Lower lobe of right lung (tissue), 2 donors: Measurements from ENCODE around the gene CDKAL1. TPM values are rescaled to one million over a fixed set of nuclear protein-coding genes. Genes with fewer than 3 reads are reported as not detected.

Source experiments
- ATAC-seq, 2 donors: fragments of 200-7000 bp; cut with Tn5 transposase; one replicate each; pipeline ENCODE4 v1.9.1; 2020 to 2022; ENCODE audit warnings: mild to moderate bottlenecking in 2 of 2, moderate library complexity in 2 of 2
- DNase-seq: peaks from one replicate; pipeline ENCODE4 v3.0.0-alpha.2; 2020
- H3K27ac ChIP-seq: fragments of 200-600 bp; one replicate; pipeline ENCODE4 v1.8.0; 2022
- H3K27me3 ChIP-seq: fragments of 200-600 bp; one replicate; pipeline ENCODE4 v1.8.0; 2022; ENCODE audit warnings: low read depth
- H3K36me3 ChIP-seq: fragments of 200-600 bp; one replicate; pipeline ENCODE4 v1.8.0; 2022; ENCODE audit warnings: mild to moderate bottlenecking
- H3K4me1 ChIP-seq: fragments of 200-600 bp; one replicate; pipeline ENCODE4 v1.8.0; 2022
- H3K4me3 ChIP-seq: fragments of 200-600 bp; one replicate; pipeline ENCODE4 v1.8.0; 2022; ENCODE audit warnings: mild to moderate bottlenecking
- H3K9me3 ChIP-seq: fragments of 200-600 bp; one replicate; pipeline ENCODE4 v1.8.0; 2022
- intact Hi-C: fragments of 100-400 bp; cut with DNase I; formaldehyde crosslinking; loops from one replicate; pipeline ENCODE4 v1.11.0; 2022
- total RNA-seq: library from RNA; stranded (reverse); fragmentation: NEBNext Ultra II Directional; extraction: Animal tissue kit (Norgen Biotek cat#: 25700); gene quantifications from one replicate; pipeline ENCODE4 v1.2.1, GENCODE V29; 2021
- TF ChIP-seq, protein P1 (sequence below): fragments of 200-600 bp; IDR thresholded peaks from one replicate; pipeline ENCODE4 v1.8.0; 2022; ENCODE audit warnings: antibody characterized with exemption, mild to moderate bottlenecking
- donor health status: DM: no; HTN: yes; CAD: no; lungs with severe emphysema.

CDKAL1 gene
- total RNA-seq, 1 donor from 2014 or later, result 16.0 TPM

DNA sequence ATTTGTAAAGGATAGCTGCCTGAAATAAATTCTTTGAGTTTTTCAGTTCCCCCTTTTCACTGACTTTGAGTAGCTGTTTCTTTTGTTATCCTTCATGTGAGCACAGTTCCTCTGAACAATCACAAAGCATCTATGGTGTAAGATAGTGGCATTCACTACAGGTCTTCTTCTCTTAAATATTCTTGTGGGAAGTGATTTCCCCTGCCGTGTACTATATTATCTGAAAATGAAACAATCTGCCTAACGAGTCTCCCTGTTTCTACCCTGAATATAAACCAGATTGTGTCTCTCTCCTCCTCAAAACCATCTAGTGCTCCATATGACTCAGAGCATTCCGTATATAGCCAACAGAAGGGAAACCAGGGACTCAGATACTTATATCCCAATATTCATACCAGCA is 679.2 kb downstream of the CDKAL1 start:
- Histone ChIP-seq H3K27me3 (no peaks in the 10 kb centered on the region), H3K27ac (no peak overlapping the region), H3K9me3 (no peaks in the 10 kb centered on the region), H3K4me1 (no peaks in the 10 kb centered on the region), H3K36me3 (no peaks in the 10 kb centered on the region), H3K4me3 (no peak overlapping the region)
- DNase-seq (no peak), ATAC-seq (no peak)
- TF ChIP-seq, protein P1, sequence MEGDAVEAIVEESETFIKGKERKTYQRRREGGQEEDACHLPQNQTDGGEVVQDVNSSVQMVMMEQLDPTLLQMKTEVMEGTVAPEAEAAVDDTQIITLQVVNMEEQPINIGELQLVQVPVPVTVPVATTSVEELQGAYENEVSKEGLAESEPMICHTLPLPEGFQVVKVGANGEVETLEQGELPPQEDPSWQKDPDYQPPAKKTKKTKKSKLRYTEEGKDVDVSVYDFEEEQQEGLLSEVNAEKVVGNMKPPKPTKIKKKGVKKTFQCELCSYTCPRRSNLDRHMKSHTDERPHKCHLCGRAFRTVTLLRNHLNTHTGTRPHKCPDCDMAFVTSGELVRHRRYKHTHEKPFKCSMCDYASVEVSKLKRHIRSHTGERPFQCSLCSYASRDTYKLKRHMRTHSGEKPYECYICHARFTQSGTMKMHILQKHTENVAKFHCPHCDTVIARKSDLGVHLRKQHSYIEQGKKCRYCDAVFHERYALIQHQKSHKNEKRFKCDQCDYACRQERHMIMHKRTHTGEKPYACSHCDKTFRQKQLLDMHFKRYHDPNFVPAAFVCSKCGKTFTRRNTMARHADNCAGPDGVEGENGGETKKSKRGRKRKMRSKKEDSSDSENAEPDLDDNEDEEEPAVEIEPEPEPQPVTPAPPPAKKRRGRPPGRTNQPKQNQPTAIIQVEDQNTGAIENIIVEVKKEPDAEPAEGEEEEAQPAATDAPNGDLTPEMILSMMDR, result no peak
- intact Hi-C loops, result no loop called here

DNA sequence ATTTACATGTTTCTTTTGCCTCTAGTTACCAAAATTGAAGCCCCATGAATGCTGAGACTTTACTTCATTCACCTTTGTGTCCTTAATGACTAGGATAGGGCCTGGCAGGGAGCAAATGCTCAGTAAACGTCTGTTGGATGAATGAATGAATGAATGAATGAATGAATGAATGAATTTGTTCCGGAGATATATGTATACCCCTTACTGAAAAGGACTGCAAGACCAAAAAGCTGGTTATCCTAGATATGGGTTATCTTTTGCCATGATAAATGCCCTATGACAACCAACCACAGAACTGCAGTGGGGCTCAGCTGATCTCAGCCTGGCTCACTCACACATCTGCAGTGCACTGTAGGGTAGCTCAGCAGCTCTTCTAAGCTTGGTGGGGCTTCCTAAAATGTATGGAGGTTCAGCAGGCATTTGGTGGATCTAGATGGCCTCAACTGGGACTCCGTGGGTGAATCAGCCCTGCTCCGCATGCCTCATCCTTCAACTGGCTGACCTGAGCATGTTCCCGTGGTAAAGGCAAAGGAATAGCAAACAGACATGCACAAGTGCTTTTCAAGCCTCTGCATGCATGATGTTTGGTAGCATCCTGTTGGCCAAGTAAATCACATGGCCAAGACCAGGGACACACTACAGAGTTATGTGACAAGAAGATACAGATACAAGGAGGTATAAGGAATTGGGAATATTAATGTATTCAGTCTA is 680.6 kb downstream of the CDKAL1 start:
- Histone ChIP-seq H3K4me1 (no peaks in the 10 kb centered on the region), H3K27me3 (no peaks in the 10 kb centered on the region), H3K27ac (no peak overlapping the region), H3K4me3 (no peak overlapping the region), H3K36me3 (no peaks in the 10 kb centered on the region), H3K9me3 (no peaks in the 10 kb centered on the region)
- no peak for ATAC-seq
- DNase-seq, result no peak
- TF ChIP-seq, protein P1, result no peak
- intact Hi-C loops, result no loop called here

DNA sequence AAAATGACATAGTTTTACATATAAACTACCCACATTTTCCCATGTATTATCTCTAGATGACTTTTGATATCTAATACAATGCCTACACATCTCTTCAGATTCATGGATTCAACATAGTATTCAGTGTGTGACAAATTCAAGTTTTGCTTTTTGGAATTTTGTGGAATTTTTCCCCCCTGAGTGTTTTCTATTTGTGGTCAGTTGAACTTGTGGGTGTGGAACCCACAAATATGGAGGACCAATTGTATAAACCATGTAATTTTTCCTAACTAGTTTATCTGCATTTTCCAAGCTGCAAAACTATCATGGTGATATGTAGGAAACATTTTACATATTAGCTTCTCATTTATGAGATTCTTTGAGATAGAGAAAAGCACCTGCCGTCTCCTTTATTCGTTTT is 685.0 kb downstream of the CDKAL1 start:
- Histone ChIP-seq H3K4me1 (no peaks in the 10 kb centered on the region), H3K27ac (no peak overlapping the region), H3K27me3 (no peaks in the 10 kb centered on the region), H3K36me3 (no peaks in the 10 kb centered on the region), H3K9me3 (no peaks in the 10 kb centered on the region), H3K4me3 (no peak overlapping the region)
- ATAC-seq, result no peak
- no peak for DNase-seq
- intact Hi-C loops, result no loop called here
- TF ChIP-seq, protein P1, result no peak

DNA sequence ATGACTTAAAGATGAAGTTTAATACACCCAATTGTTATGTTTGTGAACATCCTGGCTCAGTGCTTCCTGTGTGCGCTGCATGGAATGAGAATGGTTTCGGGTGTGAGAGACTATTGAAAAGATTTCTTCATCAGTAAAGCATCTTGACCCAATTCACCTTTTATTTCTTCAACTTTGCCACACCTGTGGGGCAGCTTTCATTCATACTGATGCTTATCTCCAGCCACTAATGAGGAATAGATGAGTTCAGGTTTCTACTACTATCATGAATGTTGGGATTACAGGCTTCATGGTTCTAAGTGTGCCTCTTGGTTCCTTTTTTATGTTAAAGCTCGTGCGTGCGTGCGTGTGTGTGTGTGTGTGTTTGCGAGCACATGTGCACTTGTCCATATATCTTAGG is 685.6 kb downstream of the CDKAL1 start:
- no peaks in the 10 kb centered on the region for H3K27me3 ChIP-seq
- H3K4me3 ChIP-seq, result no peak overlapping the region
- no peak for ATAC-seq
- H3K9me3 ChIP-seq, result no peaks in the 10 kb centered on the region
- no peaks in the 10 kb centered on the region for H3K36me3 ChIP-seq
- H3K4me1 ChIP-seq, result no peaks in the 10 kb centered on the region
- no peak overlapping the region for H3K27ac ChIP-seq
- intact Hi-C loops, result no loop called here
- DNase-seq, result no peak
- TF ChIP-seq, protein P1, result no peak

DNA sequence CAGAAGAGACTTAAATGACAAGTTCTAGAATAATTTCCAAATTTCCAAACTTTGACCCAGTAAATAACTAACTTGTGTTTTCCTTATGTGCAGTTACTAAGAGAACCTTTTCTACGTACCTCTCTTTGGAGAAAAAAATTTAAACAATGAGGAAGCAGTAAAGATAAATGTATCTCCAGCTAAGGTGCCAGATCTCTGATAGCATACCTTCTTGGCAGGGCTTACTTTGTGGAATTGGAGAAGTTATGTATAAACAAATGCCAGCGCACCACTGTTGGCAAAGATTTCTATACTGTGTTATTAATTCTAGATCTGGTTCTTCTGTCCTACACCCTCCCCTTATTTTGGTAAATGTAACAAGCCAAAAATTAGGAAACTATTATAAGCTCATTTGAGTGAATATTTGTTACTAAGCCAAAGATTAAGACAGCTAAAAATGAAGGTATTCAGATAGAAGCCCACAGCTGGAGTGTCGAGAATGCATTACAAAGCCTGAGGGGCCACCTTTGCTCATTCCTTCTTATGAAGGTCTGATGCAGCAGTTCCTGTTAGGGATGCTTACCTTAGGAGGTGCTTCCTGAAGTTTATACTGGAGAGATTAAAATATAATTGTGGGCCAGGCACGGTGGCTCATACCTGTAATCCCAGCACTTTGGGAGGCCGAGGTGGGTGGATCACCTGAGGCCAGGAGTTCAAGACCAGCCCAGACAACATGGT is 686.2 kb downstream of the CDKAL1 start:
- peak in 1 of 2 donors; percentile 52 for ATAC-seq
- no peaks in the 10 kb centered on the region for H3K9me3 ChIP-seq
- TF ChIP-seq, protein P1, result no peak
- H3K27ac ChIP-seq, result no peak overlapping the region
- no peaks in the 10 kb centered on the region for H3K36me3 ChIP-seq
- no peak overlapping the region for H3K4me3 ChIP-seq
- DNase-seq, result no peak
- no peaks in the 10 kb centered on the region for H3K27me3 ChIP-seq
- no peaks in the 10 kb centered on the region for H3K4me1 ChIP-seq
- intact Hi-C loops, result no loop called here
